Urinary bladder (tissue), 4 donors: ENCODE results near the gene MATK. TPM values are rescaled to one million over a fixed set of nuclear protein-coding genes. Genes with fewer than 3 reads are reported as not detected.

Experiments used
- DNase-seq: peaks from one replicate; pipeline ENCODE4 v3.0.0-alpha.2; 2015; ENCODE audit errors: extremely low spot score
- H3K27ac ChIP-seq: one replicate; pipeline ENCODE4 v1.5.1; 2013; ENCODE audit warnings: low read depth, mild to moderate bottlenecking, moderate library complexity
- H3K36me3 ChIP-seq: one replicate; pipeline ENCODE4 v1.6.1; 2013; ENCODE audit warnings: mild to moderate bottlenecking, moderate library complexity; ENCODE audit not compliant: insufficient read depth
- H3K4me1 ChIP-seq: one replicate; pipeline ENCODE4 v1.6.1; 2013; ENCODE audit warnings: mild to moderate bottlenecking, moderate library complexity; ENCODE audit not compliant: insufficient read depth
- H3K4me3 ChIP-seq: one replicate; pipeline ENCODE4 v1.5.1; 2013; ENCODE audit warnings: low read depth, low read length
- WGBS: extraction: QIAGEN DNeasy Blood & Tissue Kit; methylation state at CpG from one replicate; pipeline ENCODE4 v1.1.7; 2013; 5-methylcytosine and 5-hydroxymethylcytosine counted together
- polyA plus RNA-seq: library from polyadenylated mRNA; stranded (reverse); fragments of 200-250 nt; gene quantifications from one replicate; pipeline ENCODE4 v1.2.3, GENCODE V29; 2013
- total RNA-seq: library from RNA; depleted of rRNA; stranded (reverse); fragments of >200 nt; gene quantifications from one replicate; pipeline ENCODE4 v1.2.3, GENCODE V29; 2014
- donor health status: healthy with polysubstance abuse.
- donor health status: healthy.

The MATK gene
- total and polyA plus RNA-seq, 2 donors = 0.53 to 1.3 TPM

GRCh38 chr19:3778104-3778867 is 7.9 kb downstream of the MATK start:
- Histone ChIP-seq H3K27ac (no peak overlapping the region), H3K4me1 (no peaks in the 10 kb centered on the region), H3K4me3 (no peak overlapping the region), H3K36me3 (no peaks in the 10 kb centered on the region)
- WGBS = 87% methylated on average over 37 of the region's 37 CpGs
- DNase-seq = no peak

DNA sequence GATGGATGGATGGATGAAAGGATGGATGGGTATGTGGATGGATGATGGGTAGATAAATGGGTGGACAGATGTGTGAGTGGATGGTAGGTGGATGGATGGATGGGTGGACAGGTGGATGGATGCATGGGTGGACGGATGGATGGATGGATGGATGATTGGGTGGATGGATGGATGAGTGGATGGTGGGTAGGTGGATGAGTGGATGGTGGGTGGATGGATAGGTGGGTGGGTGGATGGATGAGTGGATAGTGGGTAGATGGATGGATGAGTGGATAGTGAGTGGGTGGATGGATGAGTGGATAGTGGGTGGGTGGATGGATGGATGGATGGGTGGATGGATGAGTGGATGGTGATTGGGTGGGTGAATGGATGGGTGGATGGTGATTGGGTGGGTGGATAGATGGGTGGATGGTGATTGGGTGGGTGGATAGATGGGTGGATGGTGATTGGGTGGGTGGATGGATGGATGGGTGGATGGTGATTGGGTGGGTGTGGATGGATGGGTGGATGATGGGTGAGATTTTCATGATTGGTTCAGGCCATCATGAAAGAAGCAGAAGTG is 9.6 kb downstream of the MATK start:
- Histone ChIP-seq H3K27ac (no peak overlapping the region), H3K4me3 (no peak overlapping the region), H3K36me3 (no peaks in the 10 kb centered on the region), H3K4me1 (no peaks in the 10 kb centered on the region)
- WGBS = 93% methylated on average over 1 of the region's 1 CpG
- no peak for DNase-seq

- Histone ChIP-seq H3K4me1 (no peaks in the 10 kb centered on the region), H3K4me3 (no peak overlapping the region), H3K36me3 (no peaks in the 10 kb centered on the region), H3K27ac (no peak overlapping the region)
- no peak for DNase-seq
- WGBS = 84% methylated on average over 5 of the region's 5 CpGs
Observed at GRCh38 chr19:3775831-3776230, 10.3 kb downstream of the MATK start.

DNA sequence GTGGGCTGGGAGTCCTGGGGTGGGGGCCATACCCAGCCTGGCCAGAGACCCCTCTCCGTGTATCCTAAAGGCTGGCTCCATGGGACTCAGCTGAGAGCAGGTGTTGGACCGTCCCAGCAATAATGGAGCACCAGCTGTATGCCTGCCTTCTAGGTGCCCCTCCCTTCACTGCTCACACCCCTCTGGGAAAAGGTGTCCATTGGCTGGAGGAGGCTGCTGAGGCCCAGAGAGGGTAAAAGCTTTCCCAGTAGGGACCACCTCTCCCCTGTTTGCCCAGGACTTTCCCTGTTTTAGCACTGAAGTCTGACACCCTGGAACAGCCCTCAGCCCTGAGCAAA is 10.8 kb downstream of the MATK start:
- Histone ChIP-seq H3K27ac (no peak overlapping the region), H3K36me3 (no peaks in the 10 kb centered on the region), H3K4me3 (no peak overlapping the region), H3K4me1 (no peaks in the 10 kb centered on the region)
- no peak for DNase-seq
- 78% methylated on average over 2 of the region's 2 CpGs for WGBS

- Histone ChIP-seq H3K4me3 (no peak overlapping the region), H3K36me3 (no peaks in the 10 kb centered on the region), H3K4me1 (no peaks in the 10 kb centered on the region), H3K27ac (no peak overlapping the region)
- WGBS = 43% methylated on average over 25 of the region's 25 CpGs
- DNase-seq = no peak
Observed at GRCh38 chr19:3774621-3775373, 11.4 kb downstream of the MATK start.

DNA sequence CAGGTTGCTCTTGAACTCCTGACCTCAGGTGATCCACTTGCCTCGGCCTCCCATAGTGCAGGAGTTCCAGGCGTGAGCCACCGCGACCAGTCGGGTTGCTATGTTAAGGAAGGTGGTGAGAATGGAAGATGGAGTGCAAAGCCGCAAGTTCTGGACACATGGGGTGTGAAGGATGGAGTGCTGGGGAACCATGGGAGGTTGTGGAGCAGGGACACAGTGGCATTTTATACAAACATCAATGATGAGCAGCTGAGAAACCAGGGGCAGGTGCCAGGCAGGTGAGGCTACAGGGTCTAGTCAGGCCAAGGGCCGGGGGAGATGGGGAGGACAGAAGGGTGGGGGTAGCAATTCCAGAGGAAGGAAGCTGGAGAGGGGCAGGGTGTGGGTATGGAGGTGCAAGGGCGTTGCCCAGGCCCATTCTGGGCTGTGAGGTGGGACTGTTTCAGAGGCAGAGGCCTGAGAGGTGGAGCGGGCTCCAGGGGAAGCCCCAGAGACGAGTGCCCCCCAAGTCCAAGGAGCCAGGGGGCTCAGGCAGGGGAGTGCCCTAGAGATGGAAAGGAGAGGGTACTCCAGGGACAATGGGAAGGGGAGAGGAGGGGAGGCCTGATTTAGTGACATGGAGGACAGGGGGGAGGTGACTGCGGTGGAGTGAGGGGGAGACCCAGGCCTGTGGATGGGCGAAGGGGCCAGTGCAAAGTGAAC is 12.2 kb downstream of the MATK start:
- DNase-seq = no peak
- WGBS = 86% methylated on average over 12 of the region's 12 CpGs
- no peaks in the 10 kb centered on the region for H3K36me3 ChIP-seq
- H3K27ac ChIP-seq = no peak overlapping the region
- no peak overlapping the region for H3K4me3 ChIP-seq
- no peaks in the 10 kb centered on the region for H3K4me1 ChIP-seq

GRCh38 chr19:3771906-3772455 is 14.2 kb downstream of the MATK start, which contains the start of gene RAX2:
Gene RAX2, minus strand, starts transcription at chr19:3772228. Its CDS starts 486 bp downstream, at chr19:3771742.
- Histone ChIP-seq H3K36me3 (peaks cover 3% of the 10 kb centered on the region), H3K27ac (no peak within 1 kb of the TSS), H3K4me3 (no peak within 1 kb of the TSS), H3K4me1 (no peaks in the 10 kb centered on the region)
- WGBS = 44% methylated on average over 23 of the region's 23 CpGs
- no peak for DNase-seq

GRCh38 chr19:3771000-3771905 is 14.9 kb downstream of the MATK start:
- WGBS = 76% methylated on average over 35 of the region's 35 CpGs
- Histone ChIP-seq H3K4me3 (no peak overlapping the region), H3K36me3 (peaks cover 5% of the 10 kb centered on the region), H3K27ac (no peak overlapping the region), H3K4me1 (no peaks in the 10 kb centered on the region)
- no peak for DNase-seq

GRCh38 chr19:3770136-3770999 is 15.8 kb downstream of the MATK start:
- DNase-seq = no peak
- no peak overlapping the region for H3K27ac ChIP-seq
- WGBS = 72% methylated on average over 53 of the region's 53 CpGs
- peaks cover 5% of the 10 kb centered on the region for H3K36me3 ChIP-seq
- H3K4me1 ChIP-seq = no peaks in the 10 kb centered on the region
- H3K4me3 ChIP-seq = no peak overlapping the region

DNA sequence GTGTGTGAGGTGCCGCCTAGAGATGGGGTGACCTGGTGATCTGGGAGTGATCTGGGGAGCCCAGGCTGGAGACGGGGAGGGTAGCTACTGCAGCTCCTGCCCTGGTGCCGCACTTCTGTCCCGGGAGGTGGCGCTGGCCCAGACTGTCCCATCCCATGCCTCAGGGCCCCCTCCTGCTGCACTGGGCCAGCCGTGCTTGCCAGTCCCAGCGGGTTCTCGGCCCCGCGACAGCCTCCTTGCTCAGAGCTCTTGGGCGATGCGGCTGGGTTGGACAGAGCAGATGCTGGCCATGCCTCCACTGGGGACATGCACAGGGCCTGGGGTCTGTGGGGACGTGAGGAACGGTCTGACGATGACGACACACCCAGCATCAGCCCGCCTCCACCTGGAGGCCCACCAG is 16.7 kb downstream of the MATK start:
- Histone ChIP-seq H3K4me3 (no peak overlapping the region), H3K4me1 (no peaks in the 10 kb centered on the region), H3K27ac (no peak overlapping the region), H3K36me3 (peaks cover 5% of the 10 kb centered on the region)
- WGBS = 85% methylated on average over 17 of the region's 17 CpGs
- DNase-seq = no peak

- WGBS = 87% methylated on average over 7 of the region's 7 CpGs
- Histone ChIP-seq H3K4me3 (no peak overlapping the region), H3K27ac (no peak overlapping the region), H3K4me1 (no peaks in the 10 kb centered on the region), H3K36me3 (peaks cover 5% of the 10 kb centered on the region)
- DNase-seq = no peak
Observed at GRCh38 chr19:3768748-3769099, 17.5 kb downstream of the MATK start.
